ENCODE data around the gene ABCA3. TPM values are rescaled to one million over a fixed set of nuclear protein-coding genes. Genes with fewer than 3 reads are reported as not detected.

Gene ABCA3
- total RNA-seq, 1 experiment from 2014 or later = 18.0 TPM

- in situ Hi-C loops (cut with HindIII; ENCODE audit: low pct_unique_long_range_greater_than_20kb, low sequenced_read_pairs) = no loop called here
- no peak for DNase-seq (ENCODE audit: low read depth)
Observed at GRCh38 chr16:2233046-2233775, 107.3 kb downstream of the ABCA3 start.

- DNase-seq (ENCODE audit: low read depth) = no peak
- in situ Hi-C loops (cut with HindIII; ENCODE audit: low pct_unique_long_range_greater_than_20kb, low sequenced_read_pairs) = no loop called here
Observed at GRCh38 chr16:2232094-2232990, 108.2 kb downstream of the ABCA3 start.

DNA sequence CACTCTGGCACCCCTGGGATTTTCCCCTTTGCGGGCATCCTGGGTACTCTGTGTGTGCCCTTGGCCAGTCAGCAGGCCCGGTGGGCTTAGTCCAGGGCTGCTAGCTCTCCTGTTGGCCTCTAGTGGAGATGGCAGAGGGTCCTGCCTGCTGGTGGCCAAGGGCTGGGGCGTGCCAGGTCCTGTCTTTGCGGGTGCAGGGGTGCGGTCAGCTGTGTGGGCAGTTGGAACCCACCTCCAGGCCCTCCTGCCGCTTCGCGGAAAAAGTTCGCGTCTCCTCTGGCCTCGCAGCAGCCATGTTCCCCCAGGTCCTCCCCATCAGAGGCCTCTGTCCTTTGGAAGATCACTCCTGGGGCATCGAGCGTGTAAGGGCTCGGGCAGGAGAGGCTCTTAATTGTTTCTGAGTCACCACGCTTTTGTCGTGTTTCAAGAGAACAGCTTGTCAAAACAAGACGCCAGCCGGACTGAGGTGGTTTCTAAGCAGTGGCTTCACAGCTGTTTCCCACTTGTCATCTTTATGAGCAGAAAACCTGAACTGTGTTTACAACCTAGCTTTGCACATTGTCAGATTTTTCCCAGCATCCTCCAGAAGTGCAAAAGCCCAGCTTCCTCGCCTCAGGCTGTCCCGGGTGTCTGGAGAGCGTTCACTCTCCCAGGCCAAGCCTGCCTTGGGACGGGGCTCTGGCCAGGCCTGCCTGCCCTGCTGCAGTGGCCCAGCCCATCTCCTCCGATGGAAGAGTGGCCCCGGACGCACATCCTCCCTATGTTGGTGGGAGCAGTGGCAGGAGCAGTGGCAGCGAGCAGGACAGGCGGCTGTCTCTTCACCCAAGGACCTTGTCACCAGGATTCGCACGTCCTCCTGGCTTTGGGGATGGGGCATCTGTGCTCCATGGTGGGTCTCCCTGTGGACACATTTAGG lies 109.3 kb downstream of the ABCA3 start:
- in situ Hi-C loops (cut with HindIII; ENCODE audit: low pct_unique_long_range_greater_than_20kb, low sequenced_read_pairs) = no loop called here
- DNase-seq (ENCODE audit: low read depth) = no peak

- in situ Hi-C loops (cut with HindIII; ENCODE audit: low pct_unique_long_range_greater_than_20kb, low sequenced_read_pairs) = no loop called here
- no peak for DNase-seq (ENCODE audit: low read depth)
Observed at GRCh38 chr16:2230376-2230775, 110.2 kb downstream of the ABCA3 start.

DNA sequence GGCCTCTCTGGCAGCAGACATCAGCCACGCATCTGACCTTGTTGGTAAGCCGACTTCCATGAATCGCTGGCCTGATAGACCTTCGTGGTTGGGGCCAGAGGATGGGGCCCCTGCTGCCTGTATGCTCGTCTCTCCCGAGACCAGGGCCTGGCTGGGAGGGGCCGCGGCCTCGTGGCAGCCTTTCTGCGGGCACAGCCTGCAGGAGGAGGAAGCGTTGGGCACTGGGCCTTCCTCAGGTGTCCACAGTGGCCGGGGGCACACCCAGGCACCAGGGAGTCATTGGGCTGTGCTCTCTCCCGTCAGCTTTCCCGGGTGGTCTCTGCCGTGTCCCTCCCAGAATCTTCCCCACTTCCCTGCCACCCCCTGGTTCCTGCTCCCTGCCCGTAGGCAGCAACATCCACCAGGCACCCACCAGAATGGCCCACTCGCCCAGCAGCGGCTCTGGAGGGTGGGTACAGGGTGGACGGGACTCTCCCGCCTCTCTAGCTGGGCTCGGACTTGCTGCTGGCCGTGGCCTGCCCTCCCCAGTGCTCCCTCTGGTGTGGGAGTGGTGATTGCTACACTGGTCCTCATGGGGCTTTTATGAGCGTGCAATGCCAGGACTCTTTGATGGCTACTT lies 110.8 kb downstream of the ABCA3 start:
- no peak for DNase-seq (ENCODE audit: low read depth)
- in situ Hi-C loops (cut with HindIII; ENCODE audit: low pct_unique_long_range_greater_than_20kb, low sequenced_read_pairs) = no loop called here

GRCh38 chr16:2229091-2229490 lies 111.4 kb downstream of the ABCA3 start:
- no peak for DNase-seq (ENCODE audit: low read depth)
- in situ Hi-C loops (cut with HindIII; ENCODE audit: low pct_unique_long_range_greater_than_20kb, low sequenced_read_pairs) = no loop called here

DNA sequence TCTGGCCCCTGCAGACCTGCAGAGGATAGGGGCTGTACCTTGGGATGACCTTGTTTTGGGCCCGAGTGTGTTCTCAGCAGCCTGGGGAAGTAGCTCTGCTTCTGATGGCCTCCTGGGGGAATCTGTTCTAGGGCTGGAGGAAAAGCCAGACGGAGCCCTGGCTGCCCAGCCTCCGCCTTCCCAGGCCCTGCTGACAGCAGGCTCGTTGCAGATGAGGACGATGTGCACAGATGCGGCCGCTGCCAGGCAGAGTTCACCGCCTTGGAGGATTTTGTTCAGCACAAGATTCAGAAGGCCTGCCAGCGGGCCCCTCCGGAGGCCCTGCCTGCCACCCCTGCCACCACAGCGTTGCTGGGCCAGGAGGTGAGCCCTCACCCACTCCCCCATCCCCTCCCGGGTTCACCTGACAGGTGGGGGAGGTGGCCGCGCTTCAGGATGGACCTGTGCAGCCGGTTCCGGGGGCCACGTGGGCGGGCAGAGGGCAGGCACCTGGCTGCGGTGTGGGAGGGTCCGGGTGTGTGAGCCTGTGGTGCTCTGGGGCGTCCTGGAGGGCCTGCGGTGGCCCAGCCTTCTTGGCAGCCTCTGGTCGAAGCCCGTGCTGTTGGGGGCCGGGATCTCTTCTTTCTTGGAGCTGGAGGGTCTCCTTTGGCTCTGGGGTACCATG lies 112.2 kb downstream of the ABCA3 start:
- DNase-seq (ENCODE audit: low read depth) = no peak
- in situ Hi-C loops (cut with HindIII; ENCODE audit: low pct_unique_long_range_greater_than_20kb, low sequenced_read_pairs) = no loop called here

GRCh38 chr16:2226918-2227317 lies 113.6 kb downstream of the ABCA3 start:
- DNase-seq (ENCODE audit: low read depth) = no peak
- in situ Hi-C loops (cut with HindIII; ENCODE audit: low pct_unique_long_range_greater_than_20kb, low sequenced_read_pairs) = no loop called here

GRCh38 chr16:2226245-2226793 lies 114.2 kb downstream of the ABCA3 start:
- peak; percentile 52 for DNase-seq (ENCODE audit: low read depth)
- in situ Hi-C loops (cut with HindIII; ENCODE audit: low pct_unique_long_range_greater_than_20kb, low sequenced_read_pairs) = no loop called here

Other genes starting within 250 kb of the ABCA3 start
- 37.4 and 84.9 TPM in 2 replicates for gene PKD1, start 204.8 kb downstream of the ABCA3 start, total RNA-seq (2014; rRNA removed; shearing (Covaris generic); ENCODE audit: low replicate concordance)
- 8.9 and 9.5 TPM in 2 replicates for gene RAB26, start 192.1 kb downstream of the ABCA3 start, total RNA-seq (2014; rRNA removed; shearing (Covaris generic); ENCODE audit: low replicate concordance)
- 94.4 and 101 TPM in 2 replicates for gene TRAF7, start 184.9 kb downstream of the ABCA3 start, total RNA-seq (2014; rRNA removed; shearing (Covaris generic); ENCODE audit: low replicate concordance)
- gene CASKIN1, start 144.1 kb downstream of the ABCA3 start, total RNA-seq (2014; rRNA removed; shearing (Covaris generic); ENCODE audit: low replicate concordance) = 0.03 TPM in 1 of 2 replicates, not detected in the other
- 81.6 and 90.5 TPM in 2 replicates for gene MLST8, start 135.3 kb downstream of the ABCA3 start, total RNA-seq (2014; rRNA removed; shearing (Covaris generic); ENCODE audit: low replicate concordance)
- gene BRICD5, start 129.9 kb downstream of the ABCA3 start, total RNA-seq (2014; rRNA removed; shearing (Covaris generic); ENCODE audit: low replicate concordance) = 0.12 and 1.1 TPM in 2 replicates
- 59.6 and 78.5 TPM in 2 replicates for gene PGP, start 125.9 kb downstream of the ABCA3 start, total RNA-seq (2014; rRNA removed; shearing (Covaris generic); ENCODE audit: low replicate concordance)
- gene E4F1, start 117.1 kb downstream of the ABCA3 start, total RNA-seq (2014; rRNA removed; shearing (Covaris generic); ENCODE audit: low replicate concordance) = 45.6 and 67.7 TPM in 2 replicates
- 0.98 TPM in 1 of 2 replicates, not detected in the other for gene DNASE1L2, start 104.3 kb downstream of the ABCA3 start, total RNA-seq (2014; rRNA removed; shearing (Covaris generic); ENCODE audit: low replicate concordance)
- gene ECI1, start 89.1 kb downstream of the ABCA3 start, total RNA-seq (2014; rRNA removed; shearing (Covaris generic); ENCODE audit: low replicate concordance) = 120 and 165 TPM in 2 replicates
- gene RNPS1, start 72.6 kb downstream of the ABCA3 start, total RNA-seq (2014; rRNA removed; shearing (Covaris generic); ENCODE audit: low replicate concordance) = 151 and 155 TPM in 2 replicates
- gene CCNF, start 88.7 kb upstream of the ABCA3 start, total RNA-seq (2014; rRNA removed; shearing (Covaris generic); ENCODE audit: low replicate concordance) = 36.9 and 40.3 TPM in 2 replicates
- 37.3 and 39.9 TPM in 2 replicates for gene TEDC2, start 119.4 kb upstream of the ABCA3 start, total RNA-seq (2014; rRNA removed; shearing (Covaris generic); ENCODE audit: low replicate concordance)
- gene NTN3, start 130.6 kb upstream of the ABCA3 start, total RNA-seq (2014; rRNA removed; shearing (Covaris generic); ENCODE audit: low replicate concordance) = not detected in 2 replicates
- gene TBC1D24, start 134.4 kb upstream of the ABCA3 start, total RNA-seq (2014; rRNA removed; shearing (Covaris generic); ENCODE audit: low replicate concordance) = 6.2 and 9.5 TPM in 2 replicates
- gene ATP6V0C, start 173.2 kb upstream of the ABCA3 start, total RNA-seq (2014; rRNA removed; shearing (Covaris generic); ENCODE audit: low replicate concordance) = 18.4 and 27.8 TPM in 2 replicates
- 100 and 138 TPM in 2 replicates for gene AMDHD2, start 179.6 kb upstream of the ABCA3 start, total RNA-seq (2014; rRNA removed; shearing (Covaris generic); ENCODE audit: low replicate concordance)
- not detected in 2 replicates for gene CEMP1, start 190.7 kb upstream of the ABCA3 start, total RNA-seq (2014; rRNA removed; shearing (Covaris generic); ENCODE audit: low replicate concordance)
- gene PDPK1, start 197.3 kb upstream of the ABCA3 start, total RNA-seq (2014; rRNA removed; shearing (Covaris generic); ENCODE audit: low replicate concordance) = 10.1 and 14.7 TPM in 2 replicates

Measured in Caki2 (cell line).